Fibroblast of skin of back (primary cell): ENCODE data around the gene PAK1.
A peak's percentile ranks its signal among the peaks of the same experiment; 100 is the strongest.

Experiments
- DNase-seq: peaks from one replicate; pipeline ENCODE4 v3.0.0-alpha.2; 2013

PAK1 gene

DNA sequence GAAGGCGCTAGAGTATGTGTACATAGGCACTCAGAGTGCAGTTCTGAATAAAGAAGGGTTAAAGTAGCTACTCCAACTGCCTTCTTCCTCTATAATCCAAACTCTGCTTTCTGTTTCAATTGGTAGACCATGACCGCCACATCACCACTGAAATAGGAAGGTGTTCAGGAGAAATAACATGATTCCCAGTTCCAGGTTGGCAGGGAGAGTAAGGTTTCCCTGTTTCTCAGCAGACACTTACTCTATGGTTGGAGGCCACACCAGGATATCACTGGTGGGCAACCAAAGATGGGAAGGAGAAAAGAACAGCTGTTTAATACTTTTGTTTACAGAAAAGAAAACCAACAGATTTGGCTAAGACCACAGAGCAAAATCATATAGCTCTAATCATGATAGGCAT is 37.9 kb downstream of the PAK1 start:
- DNase-seq, result no peak

DNA sequence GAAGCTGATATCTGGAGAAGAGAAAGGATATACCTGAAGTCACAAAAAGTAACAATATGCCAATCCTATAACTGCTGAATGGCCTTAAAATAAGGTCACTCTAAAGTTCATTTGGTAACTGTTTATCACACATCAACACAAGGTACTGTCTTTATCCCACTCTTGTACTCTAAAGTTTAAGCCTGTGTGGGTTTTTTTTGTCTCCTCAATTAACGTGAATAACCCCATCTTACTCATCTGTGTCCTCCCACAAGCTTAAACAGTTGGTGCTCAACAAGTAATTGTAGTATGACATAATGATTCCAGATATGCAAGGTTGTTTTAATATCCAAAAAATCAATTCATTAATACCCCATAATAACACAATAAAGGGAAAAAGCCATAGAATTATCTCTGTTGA is 42.1 kb downstream of the PAK1 start:
- DNase-seq, result no peak

- DNase-seq, result no peak
Observed at GRCh38 chr11:77428598-77428997, 45.3 kb downstream of the PAK1 start.

DNA sequence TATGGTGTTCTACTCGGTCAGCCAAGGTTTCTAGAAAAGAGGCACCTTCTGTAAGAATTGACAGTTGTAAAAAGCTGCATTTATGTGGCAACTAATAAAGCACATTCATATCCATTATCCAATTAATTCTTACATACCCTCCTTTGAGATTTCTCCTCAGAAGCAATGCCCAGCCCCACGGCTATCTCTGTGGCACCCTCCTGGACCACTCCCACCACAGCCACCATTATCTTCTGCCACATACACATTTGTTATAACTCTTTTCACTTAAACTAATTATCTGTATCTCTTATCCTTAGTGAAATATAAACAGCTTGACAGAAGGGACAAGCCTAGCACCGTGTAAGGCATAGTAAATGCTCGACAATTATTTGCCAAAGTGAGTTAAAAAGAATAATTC is 48.5 kb downstream of the PAK1 start:
- no peak for DNase-seq

DNA sequence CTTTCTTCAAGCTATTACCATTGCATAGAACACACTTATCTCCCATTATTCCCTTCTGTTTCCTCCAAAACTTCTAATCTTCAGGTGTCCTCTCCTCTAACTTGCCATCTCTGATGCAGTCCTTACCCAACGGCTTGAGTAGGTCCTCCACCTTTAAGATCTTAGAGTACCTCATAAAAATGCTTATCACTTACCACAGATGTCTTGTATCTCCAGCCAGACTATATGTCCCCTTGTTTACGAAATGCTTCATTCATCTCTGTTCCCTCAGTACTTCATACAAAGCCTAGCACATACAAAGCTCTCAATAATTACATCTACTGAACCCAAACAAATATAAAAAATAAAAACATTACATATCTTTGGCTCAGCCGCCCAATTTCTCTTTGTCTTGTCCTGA is 49.2 kb downstream of the PAK1 start:
- no peak for DNase-seq

DNA sequence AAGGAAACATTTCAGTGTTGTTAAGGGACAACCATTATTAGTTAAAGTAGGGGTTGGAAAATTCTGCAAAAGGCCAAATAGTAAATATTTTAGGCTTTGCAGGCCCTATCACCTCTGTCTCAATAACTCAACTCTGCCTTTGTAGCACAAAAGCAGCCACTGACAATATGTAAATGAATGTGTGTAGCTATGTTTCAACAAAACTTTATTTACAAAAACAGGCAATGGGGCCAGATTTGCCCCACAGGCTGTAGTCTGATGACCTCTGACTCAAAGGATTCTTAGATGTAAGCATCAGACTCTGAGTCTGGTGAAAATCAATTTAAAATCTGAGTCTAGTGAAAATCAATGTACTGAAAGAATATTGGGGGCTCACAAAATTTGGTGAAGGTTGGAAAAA is 50.3 kb downstream of the PAK1 start:
- no peak for DNase-seq

- DNase-seq, result no peak
Observed at GRCh38 chr11:77422687-77423086, 51.2 kb downstream of the PAK1 start.

DNA sequence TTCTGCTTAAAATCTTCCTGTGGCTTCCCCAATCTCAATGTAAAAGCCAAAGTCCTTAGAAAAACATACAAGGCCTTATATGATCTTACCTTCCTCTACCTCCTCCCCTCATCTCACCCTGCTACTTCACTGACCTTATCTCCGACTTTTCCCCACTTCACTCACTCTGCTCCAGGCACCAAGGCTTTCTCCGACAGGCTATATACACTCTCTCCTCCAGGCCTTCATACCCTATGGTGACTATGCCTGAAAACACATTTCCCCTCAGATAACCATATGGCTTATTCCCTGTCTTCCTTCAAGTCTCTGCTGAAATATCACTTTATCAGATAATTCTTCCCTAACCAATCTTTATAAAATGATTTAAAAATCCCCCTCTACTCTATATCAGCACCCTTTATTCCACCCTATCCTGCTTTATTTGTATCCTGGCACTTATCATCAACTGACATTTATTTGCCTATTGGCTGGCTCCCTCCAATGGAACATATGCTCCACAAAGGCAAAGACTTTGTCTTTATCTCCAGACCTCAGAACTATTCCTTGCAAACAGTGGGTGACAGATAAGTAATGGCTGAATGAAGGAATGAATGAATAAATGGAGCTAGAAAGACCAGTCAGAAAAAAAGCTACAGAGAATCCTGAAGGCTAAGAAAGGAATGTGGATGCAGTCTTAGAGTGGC is 52.7 kb downstream of the PAK1 start:
- no peak for DNase-seq

DNA sequence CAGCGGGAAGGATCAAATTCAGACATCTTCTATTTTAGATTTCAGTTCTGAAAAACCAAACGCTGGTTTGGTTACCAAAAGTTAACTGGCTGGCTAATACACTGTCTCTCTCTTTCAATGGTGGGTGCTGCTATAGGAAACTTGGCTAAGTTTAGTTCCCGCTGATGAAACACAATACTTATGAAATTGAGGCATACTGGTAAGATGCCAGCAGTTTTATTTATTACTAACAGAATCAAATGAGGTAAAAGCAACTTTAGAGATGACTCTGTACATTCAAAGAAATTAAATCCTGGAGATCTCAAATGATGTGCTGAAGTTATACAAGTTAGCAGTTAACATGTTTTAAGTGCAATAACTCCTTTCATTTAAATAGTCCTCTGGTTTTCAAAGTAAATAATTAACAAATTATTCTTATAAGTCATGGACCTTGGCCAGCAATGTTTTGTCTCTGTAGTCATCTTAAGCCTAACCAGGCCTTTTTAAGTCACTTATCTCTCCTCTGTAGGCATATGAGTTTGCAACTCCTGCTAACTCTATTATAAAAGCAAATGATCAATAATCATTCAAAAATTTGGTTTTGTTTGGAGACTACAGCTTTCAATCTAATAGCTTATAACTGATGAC is 54.8 kb downstream of the PAK1 start:
- no peak for DNase-seq

- DNase-seq, result no peak
Observed at GRCh38 chr11:77418155-77418970, 55.5 kb downstream of the PAK1 start.

- DNase-seq, result peak; percentile 2
Observed at GRCh38 chr11:77416357-77416756, 57.5 kb downstream of the PAK1 start.

- DNase-seq, result peak; percentile 13
Observed at GRCh38 chr11:77413850-77414460, 59.9 kb downstream of the PAK1 start.

DNA sequence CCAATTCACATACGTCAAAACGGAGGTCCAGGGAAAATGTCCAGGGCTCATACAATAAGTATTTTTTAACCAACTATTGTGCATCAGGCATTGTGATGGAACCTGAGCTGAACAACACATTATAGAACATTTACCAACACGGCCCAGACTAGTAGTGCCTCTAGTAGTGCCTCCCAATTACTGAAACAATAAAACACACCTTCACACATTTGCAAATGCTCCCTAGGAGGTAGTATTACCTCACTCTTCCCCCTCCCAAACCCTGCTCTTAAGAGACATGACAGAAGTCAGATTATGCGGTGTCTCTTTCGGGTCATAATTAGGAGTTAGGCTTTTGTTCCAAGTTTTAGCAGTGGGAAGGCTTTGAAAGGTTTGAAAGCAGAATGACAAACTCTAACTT is 61.1 kb downstream of the PAK1 start:
- DNase-seq, result no peak

DNA sequence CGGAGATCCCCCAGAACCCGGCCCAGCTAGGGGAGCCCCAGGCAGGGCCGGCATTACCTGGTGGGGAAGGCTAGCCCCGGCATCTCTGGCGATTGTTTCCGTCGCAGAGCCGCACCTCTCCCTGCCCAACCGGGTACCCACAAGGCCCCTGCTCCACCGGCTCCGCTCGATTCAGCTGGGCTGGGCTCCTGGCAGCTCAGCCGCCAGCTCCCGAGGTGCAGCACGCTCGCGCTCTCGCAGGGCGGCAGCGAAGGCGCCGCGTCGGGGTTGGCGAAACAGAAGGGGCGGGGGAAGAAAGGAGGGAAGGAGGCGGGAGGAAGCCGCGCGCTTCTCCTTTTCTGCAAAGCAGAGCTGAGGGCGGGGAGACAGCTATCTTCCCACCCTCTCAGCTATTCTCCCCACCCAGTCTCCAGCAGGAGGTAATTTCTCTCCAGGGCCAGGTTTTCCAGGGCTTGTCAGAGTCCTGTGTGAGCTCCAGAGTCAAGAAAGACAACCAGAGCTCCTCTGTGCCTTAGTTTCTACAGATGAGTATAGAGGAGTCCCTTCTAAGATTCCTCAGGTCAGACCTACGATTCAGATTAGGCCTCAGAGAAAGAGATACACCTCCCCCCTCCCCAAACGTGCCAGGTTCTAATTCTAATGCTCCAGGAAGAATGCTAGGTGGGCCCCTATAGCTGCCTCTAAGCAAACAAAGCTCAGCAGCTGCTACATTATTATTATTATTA is 62.0 kb downstream of the PAK1 start:
- peak; percentile 89 for DNase-seq

DNA sequence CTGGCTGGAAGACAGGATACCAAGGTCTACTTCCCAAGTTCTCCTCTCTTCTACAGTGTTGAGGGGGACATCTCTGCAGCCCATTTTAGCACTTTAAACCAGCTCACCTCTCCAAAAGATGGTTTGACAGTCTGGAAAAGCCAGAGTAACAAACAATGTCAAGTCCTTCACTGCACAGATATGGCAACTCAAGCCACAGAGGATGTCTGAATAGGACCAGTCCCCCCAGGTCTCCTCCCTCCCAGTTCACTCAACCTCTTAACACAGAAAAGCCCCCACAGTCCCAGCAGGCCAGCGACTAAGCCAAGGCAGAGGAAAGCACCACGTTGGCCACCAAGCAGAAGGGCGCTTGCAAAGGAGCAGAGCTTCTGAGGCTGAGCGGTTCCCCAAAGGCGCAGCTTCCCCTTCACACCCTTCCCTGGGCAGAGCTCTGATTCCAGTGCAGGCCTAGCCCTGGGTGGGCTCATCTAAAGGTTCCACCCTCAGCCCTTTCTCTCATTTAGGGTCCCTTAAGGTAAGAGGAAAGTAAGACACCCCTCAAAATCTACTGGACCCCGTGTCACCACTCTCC is 62.7 kb downstream of the PAK1 start:
- DNase-seq, result peak; percentile 22

DNA sequence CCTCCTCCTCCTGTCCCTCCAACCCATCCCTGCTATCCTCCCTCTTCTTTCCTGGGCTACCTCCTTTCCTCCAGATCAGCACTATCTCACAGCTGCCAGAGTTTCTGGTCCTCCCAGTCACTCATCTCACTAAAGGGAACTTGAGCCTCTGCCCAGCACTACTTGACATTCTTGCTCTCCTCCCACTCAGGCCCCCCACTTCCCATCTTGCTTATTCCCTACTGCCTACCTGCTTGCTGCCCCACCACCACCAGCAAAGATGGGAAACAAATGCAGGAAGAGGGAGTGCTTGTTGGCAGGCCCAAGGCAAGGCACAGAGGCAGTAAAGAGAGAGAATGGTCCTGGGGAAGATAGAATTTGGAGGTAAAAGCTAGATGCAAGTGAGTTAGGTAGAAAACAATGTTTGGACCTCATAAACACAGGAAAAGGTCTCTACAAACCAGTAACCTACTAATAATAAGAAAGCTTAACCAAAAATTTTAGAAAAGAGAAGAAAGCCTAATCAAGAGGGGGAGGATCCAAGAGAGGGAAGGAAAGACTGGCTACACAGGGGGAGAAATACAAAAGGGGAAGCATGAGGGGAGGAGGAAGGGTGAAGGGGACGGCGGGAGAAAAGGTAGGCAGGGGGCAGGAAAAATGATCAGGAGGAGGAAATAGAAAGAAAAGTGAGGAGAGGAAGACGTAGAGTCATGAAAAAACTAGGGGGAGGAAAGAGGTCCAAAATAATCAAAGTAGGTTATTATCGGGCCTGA is 63.6 kb downstream of the PAK1 start:
- no peak for DNase-seq

- no peak for DNase-seq
Observed at GRCh38 chr11:77409046-77409445, 64.8 kb downstream of the PAK1 start.

GRCh38 chr11:77407613-77408012 is 66.3 kb downstream of the PAK1 start:
- peak; percentile 87 for DNase-seq

- no peak for DNase-seq
Observed at GRCh38 chr11:77406396-77406795, 67.5 kb downstream of the PAK1 start.

DNA sequence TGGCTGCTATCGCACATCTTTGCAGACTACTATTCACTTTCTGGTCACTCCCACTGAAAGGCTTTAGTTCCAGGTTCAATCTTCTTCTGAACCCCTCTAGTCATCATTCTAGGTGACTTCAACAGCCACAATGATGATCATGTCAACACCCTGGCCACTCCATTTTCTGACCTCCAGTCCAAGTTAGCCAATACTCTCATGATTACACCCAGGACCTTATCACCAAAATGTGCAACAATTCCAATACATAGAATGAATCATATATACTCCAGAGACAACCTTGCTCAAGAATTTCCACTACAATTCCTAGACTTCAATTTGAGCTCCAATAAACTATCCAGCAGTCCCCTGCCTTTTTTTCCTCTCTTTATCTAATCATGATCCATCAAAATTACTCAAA is 70.7 kb downstream of the PAK1 start:
- DNase-seq, result no peak

GRCh38 chr11:77402218-77402556 is 71.7 kb downstream of the PAK1 start:
- no peak for DNase-seq
